ENCODE measurements around the gene IFNGR2.

- TF ChIP-seq CTCF (IDR thresholded peaks at IDR 0.05) = no peak
- TF ChIP-seq POLR2A (IDR thresholded peaks at IDR 0.05) = no peak
Observed at GRCh38 chr21:33481314-33481943, 78.2 kb downstream of the IFNGR2 start.
